ENCODE data around the gene TMEM234. TPM values are rescaled to one million over a fixed set of nuclear protein-coding genes. Genes with fewer than 3 reads are reported as not detected.

TMEM234 gene
- total RNA-seq, 1 donor from 2014 or later = 22.3 TPM

DNA sequence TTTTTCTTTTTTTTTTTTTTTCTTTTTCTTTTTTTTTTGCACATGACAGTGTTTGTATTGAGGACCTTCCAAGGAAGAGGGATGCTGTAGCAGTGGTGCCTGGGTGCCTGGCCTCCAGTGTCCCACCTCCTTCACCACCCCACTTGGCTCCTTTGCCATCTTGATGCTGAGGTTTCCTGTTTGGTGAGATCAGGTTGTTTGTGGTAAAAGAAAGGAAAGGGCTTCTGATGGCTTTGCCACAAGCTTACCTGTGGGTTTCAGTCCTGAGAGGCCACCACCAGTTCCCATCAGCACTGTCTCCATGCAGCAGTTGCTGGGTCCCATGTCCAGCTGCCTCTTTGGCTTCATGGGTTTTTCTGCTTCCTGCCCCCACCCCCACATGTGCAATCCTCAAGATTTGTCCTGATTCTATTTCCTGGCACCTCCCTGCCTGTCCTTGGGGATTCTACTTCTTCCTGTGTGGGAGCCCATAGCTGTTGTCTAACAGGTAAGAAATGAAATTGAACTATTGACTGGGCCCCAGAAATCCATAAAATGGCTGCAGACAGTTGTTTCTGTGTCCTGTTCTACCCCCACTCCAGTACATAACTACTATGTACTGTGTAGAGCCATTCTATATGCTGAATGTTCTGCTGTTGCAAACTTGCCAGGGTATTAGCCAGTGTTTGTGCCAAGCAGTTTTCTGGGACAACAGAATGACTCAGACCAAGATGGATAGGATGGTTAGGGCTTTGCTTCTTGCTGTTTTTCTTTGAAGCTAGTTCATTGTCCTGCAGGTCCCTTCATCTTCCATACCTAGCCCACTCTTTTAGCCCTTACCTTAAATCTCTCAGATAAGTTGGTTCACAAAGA is 26.0 kb downstream of the TMEM234 start:
- Histone ChIP-seq H3K27ac (no peak overlapping the region), H3K9me3 (no peaks in the 10 kb centered on the region), H3K36me3 (peaks cover 65% of the 10 kb centered on the region), H3K4me1 (peaks cover 14% of the 10 kb centered on the region), H3K4me3 (no peak overlapping the region), H3K27me3 (no peaks in the 10 kb centered on the region)
- intact Hi-C loops (cut with DNase I) = no loop called here
- TF ChIP-seq, protein P1, sequence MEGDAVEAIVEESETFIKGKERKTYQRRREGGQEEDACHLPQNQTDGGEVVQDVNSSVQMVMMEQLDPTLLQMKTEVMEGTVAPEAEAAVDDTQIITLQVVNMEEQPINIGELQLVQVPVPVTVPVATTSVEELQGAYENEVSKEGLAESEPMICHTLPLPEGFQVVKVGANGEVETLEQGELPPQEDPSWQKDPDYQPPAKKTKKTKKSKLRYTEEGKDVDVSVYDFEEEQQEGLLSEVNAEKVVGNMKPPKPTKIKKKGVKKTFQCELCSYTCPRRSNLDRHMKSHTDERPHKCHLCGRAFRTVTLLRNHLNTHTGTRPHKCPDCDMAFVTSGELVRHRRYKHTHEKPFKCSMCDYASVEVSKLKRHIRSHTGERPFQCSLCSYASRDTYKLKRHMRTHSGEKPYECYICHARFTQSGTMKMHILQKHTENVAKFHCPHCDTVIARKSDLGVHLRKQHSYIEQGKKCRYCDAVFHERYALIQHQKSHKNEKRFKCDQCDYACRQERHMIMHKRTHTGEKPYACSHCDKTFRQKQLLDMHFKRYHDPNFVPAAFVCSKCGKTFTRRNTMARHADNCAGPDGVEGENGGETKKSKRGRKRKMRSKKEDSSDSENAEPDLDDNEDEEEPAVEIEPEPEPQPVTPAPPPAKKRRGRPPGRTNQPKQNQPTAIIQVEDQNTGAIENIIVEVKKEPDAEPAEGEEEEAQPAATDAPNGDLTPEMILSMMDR (IDR thresholded peaks at IDR 0.05) = no peak
- no peak for DNase-seq
- ATAC-seq = no peak

DNA sequence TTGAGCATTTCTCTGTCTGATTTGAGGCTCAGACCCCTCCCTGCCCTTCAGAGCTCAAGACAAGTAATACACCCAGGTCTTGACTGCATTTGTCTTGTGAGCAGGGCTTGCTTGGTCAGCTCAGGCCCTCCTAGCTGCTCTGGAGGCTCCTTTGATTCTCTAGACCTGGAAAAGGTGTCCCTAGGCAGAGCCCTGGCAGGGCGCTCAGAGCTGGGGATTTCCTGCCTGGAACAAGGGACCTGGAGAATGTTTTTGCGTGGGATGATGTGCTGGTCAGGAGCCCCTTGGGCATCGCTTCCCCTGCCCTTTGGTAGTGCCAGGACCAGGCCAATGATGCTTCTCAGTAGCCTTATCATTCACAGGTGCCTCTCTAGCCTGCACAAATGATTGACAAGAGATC is 26.6 kb downstream of the TMEM234 start:
- Histone ChIP-seq H3K27me3 (no peaks in the 10 kb centered on the region), H3K4me1 (peaks cover 11% of the 10 kb centered on the region), H3K36me3 (peaks cover 71% of the 10 kb centered on the region), H3K27ac (no peak overlapping the region), H3K9me3 (no peaks in the 10 kb centered on the region), H3K4me3 (no peak overlapping the region)
- TF ChIP-seq, protein P1 (IDR thresholded peaks at IDR 0.05) = no peak
- no peak for ATAC-seq
- no peak for DNase-seq
- intact Hi-C loops (cut with DNase I) = no loop called here

DNA sequence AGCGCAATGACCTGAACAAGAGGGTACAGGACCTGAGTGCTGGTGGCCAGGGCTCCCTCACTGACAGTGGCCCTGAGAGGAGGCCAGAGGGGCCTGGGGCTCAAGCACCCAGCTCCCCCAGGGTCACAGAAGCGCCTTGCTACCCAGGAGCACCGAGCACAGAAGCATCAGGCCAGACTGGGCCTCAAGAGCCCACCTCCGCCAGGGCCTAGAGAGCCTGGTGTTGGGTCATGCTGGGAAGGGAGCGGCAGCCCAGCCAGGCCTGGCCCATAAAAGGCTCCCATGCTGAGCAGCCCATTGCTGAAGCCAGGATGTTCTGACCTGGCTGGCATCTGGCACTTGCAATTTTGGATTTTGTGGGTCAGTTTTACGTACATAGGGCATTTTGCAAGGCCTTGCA is 27.2 kb downstream of the TMEM234 start:
- ATAC-seq = no peak
- TF ChIP-seq, protein P1 (IDR thresholded peaks at IDR 0.05) = no peak
- Histone ChIP-seq H3K9me3 (no peaks in the 10 kb centered on the region), H3K4me3 (no peak overlapping the region), H3K27me3 (no peaks in the 10 kb centered on the region), H3K36me3 (peaks cover 77% of the 10 kb centered on the region), H3K27ac (no peak overlapping the region), H3K4me1 (peaks cover 9% of the 10 kb centered on the region)
- no peak for DNase-seq
- intact Hi-C loops (cut with DNase I) = no loop called here

GRCh38 chr1:32192220-32192948 is 29.8 kb downstream of the TMEM234 start:
- H3K4me1 ChIP-seq = peaks cover 5% of the 10 kb centered on the region
- TF ChIP-seq, protein P1 (IDR thresholded peaks at IDR 0.05) = no peak
- no peak overlapping the region for H3K4me3 ChIP-seq
- no peak overlapping the region for H3K27ac ChIP-seq
- ATAC-seq = no peak
- intact Hi-C loops (cut with DNase I) = no loop called here
- H3K27me3 ChIP-seq = no peaks in the 10 kb centered on the region
- no peak for DNase-seq
- H3K36me3 ChIP-seq = peaks cover 100% of the 10 kb centered on the region
- no peaks in the 10 kb centered on the region for H3K9me3 ChIP-seq

GRCh38 chr1:32187850-32188249 is 34.3 kb downstream of the TMEM234 start:
- TF ChIP-seq, protein P1 (IDR thresholded peaks at IDR 0.05) = no peak
- no peaks in the 10 kb centered on the region for H3K9me3 ChIP-seq
- H3K4me3 ChIP-seq = no peak overlapping the region
- H3K27me3 ChIP-seq = no peaks in the 10 kb centered on the region
- ATAC-seq (no peak), DNase-seq (peak; percentile 45)
- intact Hi-C loops (cut with DNase I) = no loop called here
- H3K4me1 ChIP-seq = peaks cover 14% of the 10 kb centered on the region
- H3K27ac ChIP-seq = no peak overlapping the region
- peaks cover 92% of the 10 kb centered on the region for H3K36me3 ChIP-seq

Data from upper lobe of right lung (tissue), 1 donor.